Fibroblast of the aortic adventitia (primary cell): ENCODE measurements around the gene RECK. TPM values are rescaled to one million over a fixed set of nuclear protein-coding genes. Genes with fewer than 3 reads are reported as not detected.
A peak's percentile ranks its signal among the peaks of the same experiment; 100 is the strongest.

Experiments used
- DNase-seq: peaks from one replicate; pipeline ENCODE4 v3.0.0-alpha.2; 2010; ENCODE audit warnings: low read depth
- H3K4me3 ChIP-seq: 2 replicates; pipeline ENCODE4 v1.5.1; 2011; ENCODE audit warnings: low read depth, mild to moderate bottlenecking, control low read depth, low read length, moderate library complexity
- total RNA-seq: library from RNA; depleted of rRNA; stranded (reverse); fragments of >200 nt; gene quantifications from 2 replicates; pipeline ENCODE4 v1.2.3, GENCODE V29; 2012; ENCODE audit warnings: low replicate concordance
- TF ChIP-seq, protein P1 (sequence below): IDR thresholded peaks from 2 replicates; pipeline ENCODE4 v1.5.1; 2011; ENCODE audit warnings: mild to moderate bottlenecking, low read length, control low read depth, inconsistent platforms; ENCODE audit not compliant: insufficient read depth

Gene RECK
- total RNA-seq, 1 donor, result 61.8 TPM

DNA sequence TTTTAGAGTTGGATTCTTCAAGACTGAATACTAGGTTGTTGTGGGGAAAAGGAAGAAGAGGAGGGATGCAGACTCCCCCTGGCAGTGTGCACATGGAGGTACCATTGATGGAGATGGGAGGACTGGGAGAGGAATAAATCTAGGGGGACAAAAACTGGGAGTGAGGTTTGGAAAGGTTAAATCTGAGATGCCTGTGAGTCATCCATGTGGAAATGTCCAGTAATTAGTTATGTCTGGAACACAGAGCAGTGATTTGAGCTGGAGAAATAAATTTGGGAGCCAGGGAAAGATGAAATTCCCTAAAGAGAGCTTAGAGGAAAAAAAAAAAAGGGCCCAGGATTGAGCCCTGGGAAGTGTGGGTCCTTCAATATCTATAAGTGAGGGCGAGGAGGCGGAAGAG lies 124.5 kb downstream of the RECK start:
- H3K4me3 ChIP-seq, result no peak overlapping the region
- peak; percentile 66 for DNase-seq
- TF ChIP-seq, protein P1, sequence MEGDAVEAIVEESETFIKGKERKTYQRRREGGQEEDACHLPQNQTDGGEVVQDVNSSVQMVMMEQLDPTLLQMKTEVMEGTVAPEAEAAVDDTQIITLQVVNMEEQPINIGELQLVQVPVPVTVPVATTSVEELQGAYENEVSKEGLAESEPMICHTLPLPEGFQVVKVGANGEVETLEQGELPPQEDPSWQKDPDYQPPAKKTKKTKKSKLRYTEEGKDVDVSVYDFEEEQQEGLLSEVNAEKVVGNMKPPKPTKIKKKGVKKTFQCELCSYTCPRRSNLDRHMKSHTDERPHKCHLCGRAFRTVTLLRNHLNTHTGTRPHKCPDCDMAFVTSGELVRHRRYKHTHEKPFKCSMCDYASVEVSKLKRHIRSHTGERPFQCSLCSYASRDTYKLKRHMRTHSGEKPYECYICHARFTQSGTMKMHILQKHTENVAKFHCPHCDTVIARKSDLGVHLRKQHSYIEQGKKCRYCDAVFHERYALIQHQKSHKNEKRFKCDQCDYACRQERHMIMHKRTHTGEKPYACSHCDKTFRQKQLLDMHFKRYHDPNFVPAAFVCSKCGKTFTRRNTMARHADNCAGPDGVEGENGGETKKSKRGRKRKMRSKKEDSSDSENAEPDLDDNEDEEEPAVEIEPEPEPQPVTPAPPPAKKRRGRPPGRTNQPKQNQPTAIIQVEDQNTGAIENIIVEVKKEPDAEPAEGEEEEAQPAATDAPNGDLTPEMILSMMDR, result no peak

DNA sequence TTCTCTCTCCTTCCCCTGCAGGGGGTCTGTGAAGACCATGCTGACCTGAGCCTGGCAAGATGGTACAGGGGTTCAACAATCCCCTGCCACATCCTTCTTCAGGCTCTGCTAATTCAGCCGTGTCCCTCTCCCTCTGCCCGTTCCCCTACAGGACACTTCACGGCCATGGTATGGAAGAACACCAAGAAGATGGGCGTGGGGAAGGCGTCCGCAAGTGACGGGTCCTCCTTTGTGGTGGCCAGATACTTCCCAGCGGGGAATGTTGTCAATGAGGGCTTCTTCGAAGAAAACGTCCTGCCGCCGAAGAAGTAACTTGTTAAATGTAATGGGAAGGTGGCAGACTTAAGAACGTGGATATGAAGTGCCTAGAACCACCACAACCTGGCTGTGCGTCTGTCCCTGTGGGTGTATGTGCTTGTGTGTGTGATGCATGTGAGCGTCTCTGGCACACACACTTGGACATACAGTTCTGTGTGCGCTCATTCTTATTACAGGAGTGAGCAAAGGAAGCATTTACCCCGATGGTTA lies 125.6 kb downstream of the RECK start:
- TF ChIP-seq, protein P1, result no peak
- DNase-seq, result no peak
- H3K4me3 ChIP-seq, result no peak overlapping the region

DNA sequence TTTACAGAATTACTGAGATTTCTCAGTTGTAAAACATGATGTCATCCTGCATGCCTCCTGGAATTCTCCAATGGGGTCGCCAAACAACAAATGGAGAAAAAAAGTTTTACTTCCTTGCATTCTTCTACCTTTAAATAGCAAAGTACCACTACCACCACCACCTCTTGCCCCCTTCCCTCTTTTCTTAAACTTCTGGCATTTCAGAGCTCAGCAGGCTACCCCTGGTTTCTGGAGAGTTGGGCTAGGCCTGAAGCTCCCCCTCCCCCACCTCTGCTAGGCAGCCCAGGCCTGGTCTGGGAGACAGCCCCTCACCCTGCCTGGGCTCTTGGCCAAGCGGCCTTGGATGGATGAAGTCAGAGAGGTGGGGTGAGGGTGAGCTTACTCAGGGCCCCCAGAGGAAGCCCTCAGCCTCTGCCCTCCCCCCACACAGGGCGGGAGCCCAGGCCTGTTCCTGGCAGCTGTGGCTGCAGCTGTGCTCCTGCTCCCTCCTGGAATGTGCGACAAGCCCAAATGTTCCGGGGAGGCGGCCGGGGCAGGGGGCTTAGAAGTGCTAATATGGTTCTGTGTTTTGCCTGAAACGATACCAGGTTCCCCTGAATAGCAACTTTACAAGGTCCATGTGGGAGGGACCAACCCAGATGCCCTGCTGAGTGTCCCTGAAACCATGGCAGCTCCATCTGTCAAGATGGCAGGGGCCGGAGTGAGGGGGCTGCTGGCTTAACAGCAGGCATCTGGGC lies 126.5 kb downstream of the RECK start:
- DNase-seq, result peak; percentile 80
- H3K4me3 ChIP-seq, result no peak overlapping the region

DNA sequence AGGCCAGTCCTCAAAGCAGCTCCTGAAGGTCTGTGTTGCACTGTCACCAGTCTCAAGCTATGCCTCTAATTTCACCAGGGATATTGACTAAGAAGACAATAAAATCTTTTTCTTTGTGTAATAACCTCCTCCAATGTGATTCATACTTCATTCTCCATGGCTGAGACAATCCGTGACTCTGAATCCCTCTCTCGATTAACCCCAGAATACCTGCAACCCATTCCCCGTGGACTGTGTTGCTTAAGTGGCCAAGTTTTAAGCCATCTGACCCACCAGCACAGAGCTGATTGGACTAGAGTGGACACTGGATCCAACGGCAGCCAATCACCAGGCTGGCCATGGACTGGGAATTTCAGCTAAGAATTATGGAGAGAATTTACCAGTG lies 127.1 kb downstream of the RECK start:
- TF ChIP-seq, protein P1, result no peak
- no peak overlapping the region for H3K4me3 ChIP-seq
- peak; percentile 40 for DNase-seq

More for the DNA sequence above, 126.5 kb downstream of the RECK start:
- TF ChIP-seq, protein P1, result no peak

DNA sequence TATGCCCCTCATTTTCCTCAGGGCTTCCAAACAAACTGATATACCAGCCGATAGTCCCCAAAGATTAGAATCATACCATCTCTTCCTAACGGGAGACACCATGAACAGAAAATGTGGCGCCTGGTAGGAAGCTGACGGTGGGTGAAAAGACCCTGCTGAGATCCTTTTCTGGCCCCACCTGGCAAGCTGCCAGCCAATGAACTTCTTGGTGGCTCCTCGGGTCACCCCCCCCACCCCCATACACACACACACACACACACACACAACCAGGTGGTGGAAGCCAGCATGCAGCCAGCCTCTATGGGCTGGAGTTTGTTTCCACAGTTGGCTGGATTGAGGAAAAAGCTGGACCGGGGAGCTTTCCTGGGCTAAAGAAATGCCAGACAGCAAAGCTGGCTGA lies 127.7 kb downstream of the RECK start:
- TF ChIP-seq, protein P1, result no peak
- DNase-seq, result no peak
- H3K4me3 ChIP-seq, result no peak overlapping the region

DNA sequence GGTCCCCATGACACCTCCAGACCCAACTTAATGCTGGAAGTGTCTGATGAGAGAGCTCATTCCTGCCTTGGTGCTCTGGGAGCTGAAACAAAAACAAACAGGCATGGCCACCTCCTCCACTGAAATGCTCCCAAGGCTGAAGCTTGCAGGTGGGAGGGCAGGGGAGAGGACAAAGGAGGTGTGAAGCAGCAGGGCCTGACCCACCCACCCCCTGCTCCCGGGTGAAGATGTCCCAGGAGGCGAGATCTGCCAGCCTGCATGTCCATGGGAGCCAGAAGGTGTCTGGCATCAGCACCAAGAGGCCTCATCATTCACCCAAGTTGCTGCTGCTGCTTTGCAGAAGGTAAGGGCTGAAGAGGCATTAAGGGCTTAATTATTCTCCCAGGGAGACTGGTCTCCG lies 128.3 kb downstream of the RECK start:
- H3K4me3 ChIP-seq, result no peak overlapping the region
- TF ChIP-seq, protein P1, result no peak
- no peak for DNase-seq

DNA sequence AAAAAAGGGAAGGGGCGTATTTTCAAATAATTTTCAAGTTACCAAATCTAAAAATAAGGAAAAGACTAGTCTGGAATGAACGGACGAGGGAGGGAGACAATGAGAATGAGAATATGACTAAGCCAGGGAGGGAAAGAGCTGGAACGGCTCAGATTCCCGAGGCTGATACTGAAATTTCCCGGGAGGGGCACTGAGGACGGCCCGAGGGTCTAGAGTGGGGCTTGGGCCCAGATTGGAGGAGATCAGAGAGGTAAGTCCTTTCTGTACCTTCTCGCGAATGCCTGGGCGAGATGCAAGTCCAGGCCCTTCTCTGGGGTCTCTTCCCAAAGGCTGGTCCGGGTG lies 129.1 kb downstream of the RECK start:
- H3K4me3 ChIP-seq, result peak overlapping the region; percentile 66
- TF ChIP-seq, protein P1, result no peak
- DNase-seq, result peak; percentile 84
